Peyer's patch (tissue), 4 donors: ENCODE measurements around the gene ATP2C2. TPM values are rescaled to one million over a fixed set of nuclear protein-coding genes. Genes with fewer than 3 reads are reported as not detected.

Source experiments
- DNase-seq, 3 donors: peaks; one replicate each; pipeline ENCODE4 v3.0.0-alpha.2; 2017 to 2019
- H3K27ac ChIP-seq, 4 donors: fragments of 200-600 bp; sonication (generic); one replicate each; pipeline ENCODE4 v1.5.1; 2016 to 2019
- H3K27me3 ChIP-seq, 2 donors: fragments of 200-600 bp; sonication (generic); one replicate each; pipeline ENCODE4 v1.5.1; 2019
- H3K36me3 ChIP-seq, 3 donors: fragments of 200-600 bp; sonication (generic); one replicate each; pipeline ENCODE4 v1.5.1; 2016 to 2019
- H3K4me1 ChIP-seq, 4 donors: fragments of 200-600 bp; sonication (generic); one replicate each; pipeline ENCODE4 v1.5.1; 2016 to 2019
- H3K4me3 ChIP-seq, 4 donors: fragments of 200-600 bp; sonication (generic); 1 replicate in 3 of 4; 2 replicates in 1 of 4; pipeline ENCODE4 v1.5.1; 2016 to 2019; ENCODE audit warnings: mild to moderate bottlenecking in 1 of 4
- H3K9me3 ChIP-seq, 4 donors: fragments of 200-600 bp; sonication (generic); one replicate each; pipeline ENCODE4 v1.5.1; 2016 to 2019; ENCODE audit warnings: mild to moderate bottlenecking in 1 of 4
- POLR2A ChIP-seq, 2 donors: fragments of 450-650 bp; IDR thresholded peaks; one replicate each; pipeline ENCODE4 v1.5.1; 2017; ENCODE audit warnings: antibody characterized with exemption in 2 of 2, mild to moderate bottlenecking in 2 of 2, moderate library complexity in 2 of 2
- total RNA-seq, 4 donors: library from RNA; depleted of rRNA; stranded (reverse); fragments of >200 nt; gene quantifications; one replicate each; pipeline ENCODE4 v1.1.0, GENCODE V29; 2016
- TF ChIP-seq, protein P1 (sequence below), 6 experiments: fragments of 450-650 bp in 4 of 6; fragments of 200-600 bp in 2 of 6; sonication (generic) in 1 of 6; IDR thresholded peaks; one replicate each; pipeline ENCODE4 v1.5.1; 2017 to 2019; ENCODE audit warnings: antibody characterized with exemption in 6 of 6, mild to moderate bottlenecking in 3 of 6, moderate library complexity in 1 of 6

ATP2C2 gene
- total RNA-seq, 4 donors from 2014 or later: 84.2 to 148 (median 115) TPM

DNA sequence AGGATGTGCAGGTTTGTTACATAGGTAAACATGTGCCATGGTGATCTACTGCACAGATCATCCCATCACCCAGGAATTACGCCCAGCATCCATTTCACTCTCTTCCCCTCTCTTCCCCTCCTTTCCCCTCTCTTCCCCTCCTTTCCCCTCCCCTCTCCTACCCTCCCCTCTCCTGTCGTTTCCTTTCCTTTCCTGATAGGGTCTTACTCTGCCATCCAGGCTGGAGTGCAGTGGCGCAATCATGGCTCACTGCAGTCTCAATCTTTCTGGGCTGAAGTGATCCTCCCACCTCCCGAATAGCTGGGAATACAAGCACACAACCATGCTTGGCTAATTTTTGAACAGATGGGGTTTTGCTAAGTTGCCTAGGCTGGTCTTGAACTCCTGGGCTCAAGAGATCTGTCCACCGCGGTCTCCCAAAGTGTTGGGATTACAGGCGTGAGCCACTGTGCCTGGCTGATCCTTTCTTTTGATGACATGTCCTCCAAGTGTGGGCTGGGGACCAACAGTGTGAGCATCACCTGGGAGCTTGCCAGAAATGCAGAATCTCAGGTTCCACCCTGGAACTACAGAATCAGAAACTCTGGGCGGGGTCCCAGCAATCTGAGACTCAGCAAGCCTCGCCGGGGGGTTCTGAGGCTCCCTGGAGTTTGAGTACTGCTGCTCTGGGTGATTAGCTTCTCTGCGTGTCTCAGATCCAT lies 10.8 kb downstream of the ATP2C2 start:
- H3K36me3 ChIP-seq: no peaks in the 10 kb centered on the region
- TF ChIP-seq POLR2A (IDR thresholded peaks at IDR 0.05): no peak
- TF ChIP-seq, protein P1, sequence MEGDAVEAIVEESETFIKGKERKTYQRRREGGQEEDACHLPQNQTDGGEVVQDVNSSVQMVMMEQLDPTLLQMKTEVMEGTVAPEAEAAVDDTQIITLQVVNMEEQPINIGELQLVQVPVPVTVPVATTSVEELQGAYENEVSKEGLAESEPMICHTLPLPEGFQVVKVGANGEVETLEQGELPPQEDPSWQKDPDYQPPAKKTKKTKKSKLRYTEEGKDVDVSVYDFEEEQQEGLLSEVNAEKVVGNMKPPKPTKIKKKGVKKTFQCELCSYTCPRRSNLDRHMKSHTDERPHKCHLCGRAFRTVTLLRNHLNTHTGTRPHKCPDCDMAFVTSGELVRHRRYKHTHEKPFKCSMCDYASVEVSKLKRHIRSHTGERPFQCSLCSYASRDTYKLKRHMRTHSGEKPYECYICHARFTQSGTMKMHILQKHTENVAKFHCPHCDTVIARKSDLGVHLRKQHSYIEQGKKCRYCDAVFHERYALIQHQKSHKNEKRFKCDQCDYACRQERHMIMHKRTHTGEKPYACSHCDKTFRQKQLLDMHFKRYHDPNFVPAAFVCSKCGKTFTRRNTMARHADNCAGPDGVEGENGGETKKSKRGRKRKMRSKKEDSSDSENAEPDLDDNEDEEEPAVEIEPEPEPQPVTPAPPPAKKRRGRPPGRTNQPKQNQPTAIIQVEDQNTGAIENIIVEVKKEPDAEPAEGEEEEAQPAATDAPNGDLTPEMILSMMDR (IDR thresholded peaks at IDR 0.05): no peak
- H3K4me3 ChIP-seq: no peak overlapping the region
- no peaks in the 10 kb centered on the region for H3K9me3 ChIP-seq
- no peak overlapping the region for H3K27ac ChIP-seq
- H3K27me3 ChIP-seq: no peaks in the 10 kb centered on the region
- peak in 1 of 3 donors; percentile 15 for DNase-seq
- no peaks in the 10 kb centered on the region for H3K4me1 ChIP-seq

DNA sequence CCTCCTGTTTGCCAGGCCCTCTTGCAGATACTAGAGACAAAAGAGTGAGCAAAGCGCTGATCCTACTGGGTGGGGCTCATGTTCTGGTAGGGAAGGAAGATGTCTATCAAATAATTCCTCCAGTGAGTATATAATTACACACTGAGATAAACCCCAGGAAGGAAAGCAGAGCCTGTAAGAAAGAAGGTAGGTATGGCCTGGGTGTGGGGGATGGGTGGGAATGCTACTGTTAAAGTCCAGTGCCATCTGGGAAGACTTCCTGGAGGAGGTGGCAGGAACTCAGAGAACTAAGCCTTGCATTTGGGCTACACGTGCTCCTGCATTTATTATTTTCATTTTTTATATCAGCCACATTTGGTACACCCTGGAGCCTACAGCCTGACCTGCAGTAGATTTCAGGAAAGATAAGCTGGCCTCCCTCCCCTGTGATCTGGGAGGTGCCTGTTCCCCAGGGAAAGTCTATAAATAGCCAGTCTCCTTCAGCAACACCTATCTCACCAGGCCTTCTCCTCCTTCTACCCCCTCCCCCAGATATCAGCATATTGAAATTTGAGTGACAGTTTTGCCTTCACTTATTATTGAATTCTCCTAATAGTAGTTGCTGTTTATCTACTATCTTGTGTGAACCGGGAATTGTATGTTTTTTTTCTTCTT lies 11.5 kb downstream of the ATP2C2 start:
- TF ChIP-seq, protein P1 (IDR thresholded peaks at IDR 0.05): no peak
- no peak for TF ChIP-seq POLR2A (IDR thresholded peaks at IDR 0.05)
- peak in 2 of 3 donors; percentile 24 to 43 for DNase-seq
- H3K36me3 ChIP-seq: no peaks in the 10 kb centered on the region
- H3K27me3 ChIP-seq: no peaks in the 10 kb centered on the region
- no peak overlapping the region for H3K4me3 ChIP-seq
- H3K9me3 ChIP-seq: no peaks in the 10 kb centered on the region
- no peak overlapping the region for H3K27ac ChIP-seq
- no peaks in the 10 kb centered on the region for H3K4me1 ChIP-seq

DNA sequence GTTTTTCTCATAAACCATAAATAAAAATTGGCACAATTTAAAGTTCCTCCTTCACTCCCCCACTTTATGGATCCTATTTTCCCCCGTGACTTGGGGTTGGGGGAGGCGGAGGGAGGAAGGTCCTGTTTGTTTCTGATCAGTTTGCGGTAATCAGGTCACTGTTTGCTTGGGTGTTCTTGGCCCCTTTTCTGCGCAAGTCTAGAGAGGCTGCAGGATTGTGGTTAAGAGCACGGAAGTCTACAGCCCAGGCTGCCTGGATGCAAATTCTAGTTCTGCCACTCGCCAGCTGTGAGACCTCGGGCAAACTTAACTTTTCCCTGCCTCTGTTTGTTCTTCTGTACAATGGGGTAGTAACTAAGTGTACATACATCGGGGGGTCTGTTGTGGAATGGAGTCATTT lies 12.1 kb downstream of the ATP2C2 start:
- DNase-seq: peak in 2 of 3 donors; percentile 15 to 19
- H3K4me1 ChIP-seq: no peaks in the 10 kb centered on the region
- no peaks in the 10 kb centered on the region for H3K9me3 ChIP-seq
- no peak overlapping the region for H3K4me3 ChIP-seq
- no peaks in the 10 kb centered on the region for H3K36me3 ChIP-seq
- no peaks in the 10 kb centered on the region for H3K27me3 ChIP-seq
- TF ChIP-seq, protein P1 (IDR thresholded peaks at IDR 0.05): no peak
- no peak for TF ChIP-seq POLR2A (IDR thresholded peaks at IDR 0.05)
- H3K27ac ChIP-seq: no peak overlapping the region

DNA sequence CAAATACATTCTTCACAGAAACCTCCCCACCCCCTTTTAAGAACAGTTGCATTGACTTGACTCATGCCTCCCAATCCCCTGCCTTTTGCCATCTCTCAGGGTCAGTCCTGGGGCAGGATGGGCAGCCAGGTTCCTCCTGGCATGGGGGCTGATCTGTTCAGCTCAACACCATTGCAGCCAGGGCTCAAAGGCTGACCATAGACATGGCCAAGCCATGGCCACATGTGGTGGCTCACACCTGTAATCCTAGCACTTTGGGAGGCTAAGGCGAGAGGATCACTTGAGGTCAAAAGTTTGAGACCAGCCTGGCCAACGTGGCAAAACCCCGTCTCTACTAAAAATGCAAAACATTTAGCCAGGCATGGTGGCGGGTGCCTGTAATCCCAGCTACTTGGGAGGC lies 14.1 kb downstream of the ATP2C2 start:
- Histone ChIP-seq H3K4me1 (no peaks in the 10 kb centered on the region), H3K27ac (no peak overlapping the region), H3K36me3 (no peaks in the 10 kb centered on the region), H3K4me3 (no peak overlapping the region), H3K27me3 (no peaks in the 10 kb centered on the region), H3K9me3 (no peaks in the 10 kb centered on the region)
- no peak for TF ChIP-seq POLR2A (IDR thresholded peaks at IDR 0.05)
- TF ChIP-seq, protein P1 (IDR thresholded peaks at IDR 0.05): no peak
- peak in 2 of 3 donors; percentile 8 to 13 for DNase-seq

DNA sequence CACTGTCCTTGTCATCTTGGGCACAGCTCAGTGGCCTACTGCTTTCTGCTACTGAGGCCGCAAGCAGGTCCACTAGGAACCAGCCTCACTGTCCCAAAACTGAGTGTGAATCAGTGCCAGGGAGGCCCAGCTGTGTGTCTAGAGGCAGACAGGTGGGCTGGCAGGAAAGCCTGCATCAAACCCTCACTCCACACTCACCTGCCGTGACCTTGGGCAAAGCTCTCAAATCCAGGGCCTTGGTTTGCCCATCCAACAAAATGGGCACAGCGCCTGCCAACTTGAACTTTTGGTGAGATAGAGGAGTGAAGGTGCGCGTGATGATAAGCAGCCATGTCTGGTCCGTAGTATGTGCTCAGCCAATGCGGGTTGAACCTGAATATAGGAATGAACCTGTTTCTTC lies 14.8 kb downstream of the ATP2C2 start:
- Histone ChIP-seq H3K4me1 (no peaks in the 10 kb centered on the region), H3K4me3 (no peak overlapping the region), H3K9me3 (no peaks in the 10 kb centered on the region), H3K27ac (no peak overlapping the region), H3K27me3 (no peaks in the 10 kb centered on the region), H3K36me3 (no peaks in the 10 kb centered on the region)
- TF ChIP-seq, protein P1 (IDR thresholded peaks at IDR 0.05): no peak
- no peak for TF ChIP-seq POLR2A (IDR thresholded peaks at IDR 0.05)
- peak in 1 of 3 donors; percentile 32 for DNase-seq
